Tibial nerve (tissue), 4 donors: ENCODE data around the gene NEDD4. TPM values are rescaled to one million over a fixed set of nuclear protein-coding genes. Genes with fewer than 3 reads are reported as not detected.
"Not testable (repeated sequence)": the region's sequence is repeated elsewhere in the genome, so short reads cannot be mapped to it uniquely, and the experiment has no call there.

Experiments used
- DNase-seq, 2 donors: peaks; one replicate each; pipeline ENCODE4 v3.0.0-alpha.2; 2019; ENCODE audit warnings: low spot score in 2 of 2
- H3K27ac ChIP-seq, 4 donors: fragments of 200-600 bp; sonication (generic) in 3 of 4; one replicate each; pipeline ENCODE4 v1.5.1; 2017 to 2019; ENCODE audit warnings: mild to moderate bottlenecking in 1 of 4
- H3K27me3 ChIP-seq, 2 donors: fragments of 200-600 bp; sonication (generic) in 1 of 2; one replicate each; pipeline versions ENCODE4 v1.5.1 to v1.6.0; 2017 to 2019
- H3K36me3 ChIP-seq, 3 donors: fragments of 200-600 bp; sonication (generic); one replicate each; pipeline ENCODE4 v1.5.1; 2018 to 2019
- H3K4me1 ChIP-seq, 4 donors: fragments of 200-600 bp; sonication (generic) in 3 of 4; one replicate each; pipeline ENCODE4 v1.5.1; 2017 to 2019
- H3K4me3 ChIP-seq, 4 donors: fragments of 200-600 bp; sonication (generic) in 3 of 4; one replicate each; pipeline ENCODE4 v1.5.1; 2017 to 2019; ENCODE audit warnings: mild to moderate bottlenecking in 1 of 4, moderate library complexity in 1 of 4
- H3K9me3 ChIP-seq, 4 donors: fragments of 200-600 bp; sonication (generic) in 3 of 4; one replicate each; pipeline ENCODE4 v1.5.1; 2017 to 2019
- EP300 ChIP-seq, 2 donors: sonication (generic); formaldehyde crosslinking; IDR thresholded peaks; one replicate each; pipeline ENCODE4 v1.6.1; 2017; ENCODE audit warnings: antibody characterized with exemption in 2 of 2, mild to moderate bottlenecking in 1 of 2
- POLR2A ChIP-seq, 2 donors: fragments of 450-650 bp; IDR thresholded peaks; one replicate each; pipeline ENCODE4 v1.6.1; 2017; ENCODE audit warnings: antibody characterized with exemption in 2 of 2, mild to moderate bottlenecking in 2 of 2, moderate library complexity in 2 of 2
- WGBS, 2 donors: methylation state at CpG; one replicate each; pipeline ENCODE4 v1.1.5; 2018; 5-methylcytosine and 5-hydroxymethylcytosine counted together
- total RNA-seq, 4 donors: library from RNA; depleted of rRNA; stranded (reverse); fragments of >200 nt; gene quantifications; one replicate each; pipeline ENCODE4 v1.1.0, GENCODE V29; 2016
- TF ChIP-seq, protein P1 (sequence below), 5 experiments: fragments of 200-600 bp in 3 of 5; fragments of 450-650 bp in 2 of 5; sonication (generic) in 3 of 5; IDR thresholded peaks; one replicate each; pipeline ENCODE4 v1.5.1; 2016 to 2019; ENCODE audit warnings: antibody characterized with exemption in 5 of 5, mild to moderate bottlenecking in 3 of 5, moderate library complexity in 2 of 5

The NEDD4 gene
- total RNA-seq, 4 donors from 2014 or later: 8.4 to 12.9 (median 12.2) TPM

DNA sequence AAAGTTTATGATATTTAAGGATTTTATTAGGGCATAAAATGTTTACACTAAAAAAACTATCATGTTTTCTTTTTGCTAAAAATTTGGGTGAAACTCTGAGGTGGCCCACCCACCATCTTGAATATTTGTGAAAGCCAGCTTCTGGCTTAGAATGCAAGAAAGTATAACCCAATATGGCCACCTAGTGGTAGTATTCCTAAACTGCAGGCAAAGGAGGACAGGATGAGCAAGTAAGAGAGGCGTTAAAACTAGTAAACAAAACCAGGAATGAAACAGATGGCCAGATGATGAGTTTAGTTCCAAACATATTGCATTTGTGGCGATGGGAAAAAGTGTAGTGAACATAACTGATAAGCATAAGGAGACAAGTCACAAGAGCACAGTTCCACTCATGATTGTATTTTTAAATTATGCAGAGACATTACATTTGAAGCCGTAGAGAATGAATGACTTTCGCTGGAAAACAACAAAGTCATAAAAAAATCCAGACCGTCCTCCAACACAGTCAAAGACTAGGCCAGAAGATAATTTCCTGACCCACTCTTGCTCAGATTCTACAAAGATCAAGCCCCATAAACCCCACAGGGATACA, 147.2 kb downstream of the NEDD4 start:
- H3K9me3 ChIP-seq: no peaks in the 10 kb centered on the region
- peaks cover 0 to 36% (median under 1%) of the 10 kb centered on the region in 3 donors for H3K36me3 ChIP-seq
- H3K27ac ChIP-seq: no peak overlapping the region
- TF ChIP-seq EP300 (IDR thresholded peaks at IDR 0.05) (no peak), POLR2A (IDR thresholded peaks at IDR 0.05) (no peak)
- TF ChIP-seq, protein P1, sequence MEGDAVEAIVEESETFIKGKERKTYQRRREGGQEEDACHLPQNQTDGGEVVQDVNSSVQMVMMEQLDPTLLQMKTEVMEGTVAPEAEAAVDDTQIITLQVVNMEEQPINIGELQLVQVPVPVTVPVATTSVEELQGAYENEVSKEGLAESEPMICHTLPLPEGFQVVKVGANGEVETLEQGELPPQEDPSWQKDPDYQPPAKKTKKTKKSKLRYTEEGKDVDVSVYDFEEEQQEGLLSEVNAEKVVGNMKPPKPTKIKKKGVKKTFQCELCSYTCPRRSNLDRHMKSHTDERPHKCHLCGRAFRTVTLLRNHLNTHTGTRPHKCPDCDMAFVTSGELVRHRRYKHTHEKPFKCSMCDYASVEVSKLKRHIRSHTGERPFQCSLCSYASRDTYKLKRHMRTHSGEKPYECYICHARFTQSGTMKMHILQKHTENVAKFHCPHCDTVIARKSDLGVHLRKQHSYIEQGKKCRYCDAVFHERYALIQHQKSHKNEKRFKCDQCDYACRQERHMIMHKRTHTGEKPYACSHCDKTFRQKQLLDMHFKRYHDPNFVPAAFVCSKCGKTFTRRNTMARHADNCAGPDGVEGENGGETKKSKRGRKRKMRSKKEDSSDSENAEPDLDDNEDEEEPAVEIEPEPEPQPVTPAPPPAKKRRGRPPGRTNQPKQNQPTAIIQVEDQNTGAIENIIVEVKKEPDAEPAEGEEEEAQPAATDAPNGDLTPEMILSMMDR (IDR thresholded peaks at IDR 0.05): peak; percentile 63 to 78 (median 75)
- H3K27me3 ChIP-seq: no peaks in the 10 kb centered on the region
- WGBS, 2 donors: 49 to 56% methylated on average over 5 of the region's 5 CpGs
- no peak overlapping the region for H3K4me3 ChIP-seq
- H3K4me1 ChIP-seq: no peaks in the 10 kb centered on the region
- peak in 1 of 2 donors; percentile 96 for DNase-seq

DNA sequence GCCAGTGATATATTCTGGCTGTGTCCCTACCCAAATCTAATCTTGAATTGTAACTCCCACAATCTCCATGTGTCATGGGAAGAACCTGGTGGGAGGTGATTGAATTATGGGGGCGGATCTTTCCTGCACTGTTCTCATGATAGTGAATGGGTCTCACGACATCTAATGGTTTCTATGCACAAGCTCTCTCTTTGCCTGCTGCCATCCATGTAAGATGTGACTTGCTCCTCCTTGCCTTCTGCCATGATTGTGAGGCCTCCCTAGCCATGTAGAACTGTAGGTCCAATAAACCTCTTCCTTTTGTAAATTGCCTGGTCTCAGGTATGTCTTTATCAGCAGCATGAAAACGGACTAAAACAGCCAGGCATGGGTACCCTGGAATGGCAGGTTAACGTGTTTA, 150.5 kb downstream of the NEDD4 start:
- H3K27ac ChIP-seq, H3K27me3 ChIP-seq, H3K4me1 ChIP-seq, H3K4me3 ChIP-seq, DNase-seq, H3K9me3 ChIP-seq: not testable (repeated sequence)
- H3K36me3 ChIP-seq: peaks cover 0 to 42% (median 5%) of the 10 kb centered on the region in 3 donors
- 95 to 97% methylated on average over 4 of the region's 4 CpGs for WGBS, 2 donors

DNA sequence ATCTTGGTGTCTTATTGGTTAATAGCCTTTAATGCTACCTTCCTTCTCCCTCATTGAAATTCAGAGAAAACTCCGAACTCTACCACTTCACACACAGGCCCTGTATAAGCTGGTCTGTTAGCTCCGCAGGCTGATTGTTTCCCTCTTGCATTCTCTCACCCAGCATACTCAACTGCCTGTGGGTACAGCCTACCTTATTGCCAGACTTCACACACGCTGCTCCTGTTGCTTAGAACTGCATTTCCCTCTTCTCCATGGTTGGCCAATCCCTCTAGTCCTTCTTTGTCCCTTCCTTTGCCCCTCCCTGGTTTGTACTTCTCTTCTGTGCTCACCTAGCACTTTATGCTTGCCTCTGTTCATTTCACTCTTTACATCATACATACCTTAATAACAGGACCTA, 157.5 kb downstream of the NEDD4 start:
- TF ChIP-seq, protein P1 (IDR thresholded peaks at IDR 0.05): no peak
- no peak for TF ChIP-seq EP300 (IDR thresholded peaks at IDR 0.05)
- TF ChIP-seq POLR2A (IDR thresholded peaks at IDR 0.05): no peak
- no peaks in the 10 kb centered on the region for H3K4me1 ChIP-seq
- no peaks in the 10 kb centered on the region for H3K27me3 ChIP-seq
- DNase-seq: no peak
- no peak overlapping the region for H3K27ac ChIP-seq
- H3K4me3 ChIP-seq: no peak overlapping the region
- H3K9me3 ChIP-seq: no peaks in the 10 kb centered on the region
- peaks cover 0 to 69% (median 2%) of the 10 kb centered on the region in 3 donors for H3K36me3 ChIP-seq
- 96 to 100% methylated on average over 3 of the region's 3 CpGs for WGBS, 2 donors

DNA sequence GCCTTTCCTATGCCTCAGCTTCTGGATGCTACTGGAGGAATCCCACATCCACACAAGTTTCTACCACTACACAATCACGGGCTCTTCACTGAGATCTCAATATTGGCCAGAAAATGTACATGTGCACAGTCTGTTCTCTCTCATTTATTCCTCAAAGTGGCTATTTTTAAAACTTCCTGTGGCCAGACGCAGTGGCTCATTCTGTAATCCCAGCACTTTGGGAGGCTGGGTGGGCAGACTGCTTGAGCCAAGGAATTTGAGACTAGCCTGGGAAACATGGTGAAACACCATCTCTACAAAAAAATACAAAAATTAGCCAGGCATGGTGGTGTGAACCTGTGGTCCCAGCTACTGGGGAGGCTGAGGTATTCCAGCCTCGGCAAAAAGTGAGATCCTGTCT, 159.1 kb downstream of the NEDD4 start:
- Histone ChIP-seq H3K27ac (no peak overlapping the region), H3K36me3 (peaks cover 0 to 72% (median 0%) of the 10 kb centered on the region in 3 donors), H3K27me3 (no peaks in the 10 kb centered on the region), H3K4me1 (no peaks in the 10 kb centered on the region), H3K4me3 (no peak overlapping the region), H3K9me3 (no peaks in the 10 kb centered on the region)
- 74 to 82% methylated on average over 3 of the region's 3 CpGs for WGBS, 2 donors
- TF ChIP-seq EP300 (IDR thresholded peaks at IDR 0.05) (no peak), POLR2A (IDR thresholded peaks at IDR 0.05) (no peak)
- TF ChIP-seq, protein P1 (IDR thresholded peaks at IDR 0.05): no peak
- DNase-seq: no peak

DNA sequence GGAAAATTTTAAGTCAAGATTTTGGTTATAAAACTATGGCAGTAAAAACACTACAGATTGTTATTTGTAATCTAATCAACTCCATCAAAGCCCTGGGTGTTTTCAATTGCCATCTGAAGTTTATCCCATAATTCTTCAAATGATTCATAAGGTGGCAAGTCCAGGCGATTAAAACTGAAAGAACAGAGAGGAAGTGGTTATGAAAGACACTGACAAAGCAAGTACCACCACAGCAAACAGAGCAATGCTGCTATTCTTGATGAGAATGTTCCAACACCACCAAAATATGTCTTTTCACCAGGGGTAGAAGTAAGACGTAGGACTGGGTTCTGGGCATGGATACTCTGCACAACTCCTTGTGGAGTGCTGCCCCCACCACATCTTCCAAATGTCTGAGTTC, 163.6 kb downstream of the NEDD4 start:
- TF ChIP-seq, protein P1 (IDR thresholded peaks at IDR 0.05): no peak
- TF ChIP-seq POLR2A (IDR thresholded peaks at IDR 0.05) (no peak), EP300 (IDR thresholded peaks at IDR 0.05) (no peak)
- Histone ChIP-seq H3K36me3 (peaks cover 0 to 48% (median 0%) of the 10 kb centered on the region in 3 donors), H3K4me1 (no peaks in the 10 kb centered on the region), H3K27ac (no peak overlapping the region), H3K27me3 (no peaks in the 10 kb centered on the region), H3K4me3 (no peak overlapping the region), H3K9me3 (no peaks in the 10 kb centered on the region)
- 71 to 87% methylated on average over 2 of the region's 2 CpGs for WGBS, 2 donors
- DNase-seq: no peak
